SU-DHL-6 (cell line): Measurements from ENCODE around the gene ZNF423.
A peak's percentile ranks its signal among the peaks of the same experiment; 100 is the strongest.

Experiments
- H2AFZ ChIP-seq: fragments of 200-600 bp; sonication (generic); 2 replicates; pipeline ENCODE4 v1.6.1; 2014; ENCODE audit warnings: low read depth, mild to moderate bottlenecking, moderate library complexity, mixed read lengths, antibody characterized with exemption, low read length; ENCODE audit not compliant: severe bottlenecking
- H3F3A ChIP-seq: fragments of 200-600 bp; shearing (Covaris generic); 2 replicates; pipeline ENCODE4 v1.6.0; 2016; ENCODE audit warnings: antibody characterized with exemption, mild to moderate bottlenecking; ENCODE audit not compliant: insufficient read depth
- H3K27ac ChIP-seq: fragments of 200-600 bp; sonication (generic); 2 replicates; pipeline ENCODE4 v1.5.1; 2016; ENCODE audit warnings: low read depth, mild to moderate bottlenecking, low read length, moderate library complexity, mixed read lengths
- H3K27me3 ChIP-seq: fragments of 200-600 bp; sonication (generic), shearing (Covaris generic); 2 replicates; pipeline ENCODE4 v1.6.0; 2014; ENCODE audit warnings: mild to moderate bottlenecking, low read length
- H3K36me3 ChIP-seq: fragments of 200-600 bp; sonication (generic); 2 replicates; pipeline ENCODE4 v1.6.1; 2014; ENCODE audit warnings: mild to moderate bottlenecking, low read length, mixed read lengths
- H3K4me2 ChIP-seq: fragments of 300-600, 200-600 bp; shearing (Covaris generic), sonication (generic); 2 replicates; pipeline ENCODE4 v1.6.0; 2014; ENCODE audit warnings: low read length, low read depth, mild to moderate bottlenecking; ENCODE audit not compliant: poor library complexity, severe bottlenecking
- H3K4me3 ChIP-seq: fragments of 200-600 bp; sonication (generic); 2 replicates; pipeline ENCODE4 v1.5.1; 2014; ENCODE audit warnings: antibody characterized with exemption, low read length, mild to moderate bottlenecking, mixed read lengths; ENCODE audit not compliant: insufficient read depth, poor library complexity, severe bottlenecking
- H3K79me2 ChIP-seq: fragments of 200-600 bp; sonication (generic); 2 replicates; pipeline ENCODE4 v1.6.1; 2014; ENCODE audit warnings: mild to moderate bottlenecking, low read length, moderate library complexity; ENCODE audit not compliant: insufficient read depth
- H3K9ac ChIP-seq: fragments of 200-600 bp; sonication (generic); 2 replicates; pipeline ENCODE4 v1.7.0; 2014; ENCODE audit warnings: mild to moderate bottlenecking, low read length
- H3K9me2 ChIP-seq: fragments of 200-600 bp; sonication (generic); replicated peaks from 2 replicates; pipeline ENCODE4 v1.6.1; 2014; ENCODE audit warnings: low read length; ENCODE audit not compliant: insufficient read depth
- H3K9me3 ChIP-seq: fragments of 200-600 bp; sonication (generic); 2 replicates; pipeline ENCODE4 v1.6.1; 2014; ENCODE audit warnings: low read length, mixed read lengths; ENCODE audit not compliant: insufficient read depth
- H4K20me1 ChIP-seq: fragments of 200-600 bp; sonication (generic); 2 replicates; pipeline ENCODE4 v1.6.1; 2014; ENCODE audit warnings: low read depth, mild to moderate bottlenecking, antibody characterized with exemption, low read length, moderate library complexity, mixed read lengths
- EZH2phosphoT487 ChIP-seq: fragments of 200-600 bp; sonication (generic), shearing (Covaris generic); conservative IDR thresholded peaks from 2 replicates; pipeline ENCODE4 v1.6.1; 2018; ENCODE audit warnings: mild to moderate bottlenecking, antibody characterized with exemption, low read length, moderate library complexity, mixed read lengths
- TF ChIP-seq, protein P1 (sequence below): fragments of 200-600 bp; sonication (generic); IDR thresholded peaks from one replicate; pipeline ENCODE4 v1.5.1; 2017; ENCODE audit warnings: antibody characterized with exemption, mild to moderate bottlenecking, low read length, moderate library complexity; ENCODE audit not compliant: insufficient read depth, poor library complexity, severe bottlenecking

The ZNF423 gene

DNA sequence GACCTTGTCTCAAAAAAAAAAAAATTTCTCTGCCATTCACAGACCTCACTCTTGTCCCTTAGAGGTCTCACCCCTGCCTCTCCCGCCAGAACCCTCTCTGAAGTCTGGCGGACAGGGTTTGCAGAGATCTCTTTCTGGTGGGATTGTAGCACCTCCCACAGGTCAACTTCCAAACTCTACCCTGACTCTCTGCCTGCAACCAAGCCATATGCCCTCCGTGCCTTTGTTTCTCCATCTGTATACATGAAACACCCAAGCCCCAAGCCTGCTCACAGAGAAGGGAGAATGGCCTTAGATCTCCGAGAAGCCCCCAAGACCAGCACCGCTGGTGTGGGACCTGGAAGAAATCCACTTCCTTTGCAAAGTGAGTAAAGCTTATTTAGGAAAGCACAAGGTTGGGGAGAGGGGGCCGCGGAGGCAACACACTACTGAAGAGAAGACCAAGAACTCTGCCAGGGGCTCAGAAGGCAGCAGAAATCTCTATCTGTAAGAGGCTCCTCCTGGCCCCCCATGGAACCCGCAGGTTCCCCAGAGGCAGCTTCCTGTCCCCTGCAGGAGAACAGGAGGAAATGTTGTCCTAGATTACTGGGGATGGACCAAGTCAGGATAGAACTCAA, 262.4 kb downstream of the ZNF423 start:
- Histone ChIP-seq H3F3A (no peaks in the 10 kb centered on the region), H4K20me1 (no peaks in the 10 kb centered on the region), H3K27ac (no peak overlapping the region), H3K4me2 (no peak overlapping the region), H3K9me2 (no peaks in the 10 kb centered on the region), H3K9me3 (no peaks in the 10 kb centered on the region), H3K9ac (no peak overlapping the region), H3K27me3 (no peaks in the 10 kb centered on the region), H3K36me3 (no peaks in the 10 kb centered on the region), H3K79me2 (no peaks in the 10 kb centered on the region), H3K4me3 (no peak overlapping the region), H2AFZ (no peak overlapping the region)
- TF ChIP-seq, protein P1, sequence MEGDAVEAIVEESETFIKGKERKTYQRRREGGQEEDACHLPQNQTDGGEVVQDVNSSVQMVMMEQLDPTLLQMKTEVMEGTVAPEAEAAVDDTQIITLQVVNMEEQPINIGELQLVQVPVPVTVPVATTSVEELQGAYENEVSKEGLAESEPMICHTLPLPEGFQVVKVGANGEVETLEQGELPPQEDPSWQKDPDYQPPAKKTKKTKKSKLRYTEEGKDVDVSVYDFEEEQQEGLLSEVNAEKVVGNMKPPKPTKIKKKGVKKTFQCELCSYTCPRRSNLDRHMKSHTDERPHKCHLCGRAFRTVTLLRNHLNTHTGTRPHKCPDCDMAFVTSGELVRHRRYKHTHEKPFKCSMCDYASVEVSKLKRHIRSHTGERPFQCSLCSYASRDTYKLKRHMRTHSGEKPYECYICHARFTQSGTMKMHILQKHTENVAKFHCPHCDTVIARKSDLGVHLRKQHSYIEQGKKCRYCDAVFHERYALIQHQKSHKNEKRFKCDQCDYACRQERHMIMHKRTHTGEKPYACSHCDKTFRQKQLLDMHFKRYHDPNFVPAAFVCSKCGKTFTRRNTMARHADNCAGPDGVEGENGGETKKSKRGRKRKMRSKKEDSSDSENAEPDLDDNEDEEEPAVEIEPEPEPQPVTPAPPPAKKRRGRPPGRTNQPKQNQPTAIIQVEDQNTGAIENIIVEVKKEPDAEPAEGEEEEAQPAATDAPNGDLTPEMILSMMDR: no peak
- no peak for TF ChIP-seq EZH2phosphoT487

DNA sequence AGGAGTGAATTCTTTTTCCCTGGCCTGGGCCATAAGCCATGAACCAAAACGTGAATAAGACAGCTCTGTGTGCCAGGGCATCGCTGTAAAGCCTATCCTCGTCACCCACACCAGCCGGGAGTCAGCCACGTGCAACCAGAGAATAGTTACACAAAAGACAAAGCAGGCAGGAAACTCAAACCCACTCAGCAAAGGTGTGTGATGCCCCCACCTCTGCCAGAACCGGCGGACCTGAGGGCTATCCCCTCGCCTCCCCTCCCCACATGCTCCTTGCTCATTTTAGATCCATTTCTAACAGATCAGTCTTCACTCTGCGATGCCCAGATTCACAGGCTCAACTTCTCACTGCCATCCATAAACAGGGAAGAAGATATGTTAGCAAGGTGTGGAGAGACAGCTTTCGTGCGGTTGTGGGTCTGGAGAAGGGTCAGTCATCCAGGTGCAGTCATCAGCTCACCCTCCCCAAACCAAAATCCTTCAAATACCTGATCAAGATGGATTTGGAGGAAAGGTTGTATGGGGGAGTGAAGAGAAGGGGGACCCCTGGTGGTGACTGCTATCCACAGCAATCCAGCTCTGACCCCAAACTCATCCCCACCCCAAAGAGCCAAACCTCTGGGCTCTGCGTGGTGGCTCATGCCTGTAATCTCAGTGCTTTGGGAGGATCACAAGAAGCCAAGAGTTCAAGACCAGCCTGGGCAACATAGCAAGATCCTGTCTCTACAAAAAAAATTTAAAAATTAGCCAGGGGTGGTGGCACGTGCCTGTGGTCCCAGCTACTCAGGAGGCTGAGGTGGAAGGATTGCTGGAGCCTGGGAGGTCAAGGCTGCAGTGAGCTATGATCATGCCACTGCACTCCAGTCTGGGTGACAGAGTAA, 263.1 kb downstream of the ZNF423 start:
- Histone ChIP-seq H3K9me2 (no peaks in the 10 kb centered on the region), H3K27me3 (no peaks in the 10 kb centered on the region), H3K9me3 (no peaks in the 10 kb centered on the region), H3F3A (no peaks in the 10 kb centered on the region), H4K20me1 (no peaks in the 10 kb centered on the region), H2AFZ (peak overlapping the region; percentile 7), H3K79me2 (no peaks in the 10 kb centered on the region), H3K4me3 (no peak overlapping the region), H3K9ac (no peak overlapping the region), H3K27ac (no peak overlapping the region), H3K36me3 (no peaks in the 10 kb centered on the region), H3K4me2 (no peak overlapping the region)
- no peak for TF ChIP-seq EZH2phosphoT487
- TF ChIP-seq, protein P1: peak; percentile 72

DNA sequence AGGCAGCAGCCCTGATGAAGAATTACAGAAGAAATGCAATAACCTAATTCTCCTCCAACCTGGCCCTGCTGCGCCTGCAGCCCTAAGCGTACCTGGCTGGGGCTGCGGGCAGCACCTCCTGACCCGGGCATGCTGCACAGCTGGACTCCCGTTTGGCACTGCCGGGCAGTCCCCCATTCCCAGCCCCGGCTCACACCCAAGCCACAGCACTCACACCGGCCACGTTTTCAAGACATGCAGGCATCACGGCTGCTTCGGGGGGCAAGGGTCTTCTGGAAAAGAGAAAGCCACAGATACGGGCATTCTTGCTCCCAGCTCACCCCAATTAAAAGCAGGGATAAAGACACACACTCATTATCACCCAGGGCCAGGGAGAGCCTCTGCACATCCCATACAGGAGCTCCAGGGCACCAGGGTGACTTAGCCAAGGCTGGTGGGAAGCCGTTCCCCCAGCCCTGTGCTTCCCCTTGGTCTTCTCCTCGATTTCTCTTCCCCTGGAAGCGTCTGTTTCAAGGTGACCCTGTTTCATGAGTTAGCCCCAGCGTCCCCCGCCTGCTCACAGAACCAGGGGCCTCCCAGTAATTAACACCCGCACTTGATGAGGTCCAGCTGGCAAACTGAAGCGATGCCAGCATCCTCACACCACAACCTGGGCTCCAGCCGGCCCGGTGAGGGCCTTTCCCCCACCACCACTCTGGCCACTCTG, 265.6 kb downstream of the ZNF423 start:
- Histone ChIP-seq H3K27me3 (no peaks in the 10 kb centered on the region), H3F3A (no peaks in the 10 kb centered on the region)
- TF ChIP-seq, protein P1: no peak
- TF ChIP-seq EZH2phosphoT487: no peak

More for the DNA sequence above, 265.6 kb downstream of the ZNF423 start:
- Histone ChIP-seq H3K4me3 (no peak overlapping the region), H2AFZ (no peak overlapping the region), H3K9me2 (no peaks in the 10 kb centered on the region), H3K27ac (no peak overlapping the region), H3K4me2 (no peak overlapping the region), H3K79me2 (no peaks in the 10 kb centered on the region), H3K9ac (no peak overlapping the region), H3K9me3 (no peaks in the 10 kb centered on the region), H4K20me1 (no peaks in the 10 kb centered on the region), H3K36me3 (no peaks in the 10 kb centered on the region)
